Esophagus muscularis mucosa (tissue), 4 donors: ENCODE results near the gene FAM229A.

Source experiments
- EP300 ChIP-seq: sonication (generic); formaldehyde crosslinking; IDR thresholded peaks from one replicate; pipeline ENCODE4 v1.6.1; 2017; ENCODE audit warnings: antibody characterized with exemption
- POLR2A ChIP-seq: fragments of 450-650 bp; IDR thresholded peaks from one replicate; pipeline ENCODE4 v1.6.1; 2017; ENCODE audit warnings: antibody characterized with exemption, moderate library complexity, mild to moderate bottlenecking, low read depth
- POLR2AphosphoS5 ChIP-seq, 2 donors: sonication (generic); formaldehyde crosslinking; IDR thresholded peaks; one replicate each; pipeline ENCODE4 v1.6.1; 2017; ENCODE audit warnings: antibody characterized with exemption in 2 of 2
- TF ChIP-seq, protein P1 (sequence below), 3 experiments: fragments of 200-600 bp in 2 of 3; fragments of 450-650 bp in 1 of 3; sonication (generic) in 2 of 3; IDR thresholded peaks; one replicate each; pipeline ENCODE4 v1.5.1; 2017 to 2019; ENCODE audit warnings: antibody characterized with exemption in 3 of 3, mild to moderate bottlenecking in 2 of 3, moderate library complexity in 1 of 3

DNA sequence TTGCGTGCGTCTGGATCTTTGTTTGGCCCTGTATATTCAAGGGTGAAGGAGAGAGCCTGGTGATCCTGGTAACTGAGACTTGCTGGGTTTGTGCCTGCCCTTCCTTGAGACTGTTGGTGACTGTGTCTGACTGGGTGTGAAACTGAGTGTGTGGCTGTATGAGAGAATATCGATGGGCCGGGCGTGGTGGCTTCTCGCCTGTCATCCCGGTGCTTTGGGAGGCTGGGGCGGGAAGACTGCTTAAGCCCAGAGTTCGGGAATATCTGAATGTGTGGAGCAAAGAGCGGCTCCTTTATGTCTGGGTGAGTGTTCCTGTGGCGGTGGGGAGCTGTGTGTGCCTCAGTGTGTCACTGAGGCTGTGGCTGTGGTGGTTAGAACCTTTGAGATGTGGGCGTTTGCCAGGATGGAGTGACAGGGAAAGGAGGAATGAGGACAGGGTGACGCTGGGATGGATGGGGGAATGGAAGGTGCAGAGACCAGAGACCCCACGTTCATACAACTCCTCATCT lies 23.6 kb downstream of the FAM229A start:
- TF ChIP-seq, protein P1, sequence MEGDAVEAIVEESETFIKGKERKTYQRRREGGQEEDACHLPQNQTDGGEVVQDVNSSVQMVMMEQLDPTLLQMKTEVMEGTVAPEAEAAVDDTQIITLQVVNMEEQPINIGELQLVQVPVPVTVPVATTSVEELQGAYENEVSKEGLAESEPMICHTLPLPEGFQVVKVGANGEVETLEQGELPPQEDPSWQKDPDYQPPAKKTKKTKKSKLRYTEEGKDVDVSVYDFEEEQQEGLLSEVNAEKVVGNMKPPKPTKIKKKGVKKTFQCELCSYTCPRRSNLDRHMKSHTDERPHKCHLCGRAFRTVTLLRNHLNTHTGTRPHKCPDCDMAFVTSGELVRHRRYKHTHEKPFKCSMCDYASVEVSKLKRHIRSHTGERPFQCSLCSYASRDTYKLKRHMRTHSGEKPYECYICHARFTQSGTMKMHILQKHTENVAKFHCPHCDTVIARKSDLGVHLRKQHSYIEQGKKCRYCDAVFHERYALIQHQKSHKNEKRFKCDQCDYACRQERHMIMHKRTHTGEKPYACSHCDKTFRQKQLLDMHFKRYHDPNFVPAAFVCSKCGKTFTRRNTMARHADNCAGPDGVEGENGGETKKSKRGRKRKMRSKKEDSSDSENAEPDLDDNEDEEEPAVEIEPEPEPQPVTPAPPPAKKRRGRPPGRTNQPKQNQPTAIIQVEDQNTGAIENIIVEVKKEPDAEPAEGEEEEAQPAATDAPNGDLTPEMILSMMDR (IDR thresholded peaks at IDR 0.05), result no peak
- no peak for TF ChIP-seq POLR2A
- no peak for TF ChIP-seq EP300
- TF ChIP-seq POLR2AphosphoS5 (IDR thresholded peaks at IDR 0.05), result no peak
